H9 (cell line): Measurements from ENCODE around the gene MAPK12. TPM values are rescaled to one million over a fixed set of nuclear protein-coding genes. Genes with fewer than 3 reads are reported as not detected.

Source experiments
- DNase-seq: peaks from one replicate; pipeline ENCODE4 v3.0.0-alpha.2; 2017
- H2AFZ ChIP-seq: one replicate; pipeline ENCODE4 v1.6.1; 2013; ENCODE audit warnings: mild to moderate bottlenecking, low read length, control low read depth, moderate library complexity
- H2AK5ac ChIP-seq: 2 replicates; pipeline ENCODE4 v1.6.1; 2013; ENCODE audit warnings: low read length, control low read depth, mixed read lengths; ENCODE audit not compliant: insufficient read length
- H2BK120ac ChIP-seq: one replicate; pipeline ENCODE4 v1.6.1; 2013; ENCODE audit warnings: low read depth, mild to moderate bottlenecking, low read length, control low read depth, inconsistent platforms; ENCODE audit not compliant: poor library complexity, severe bottlenecking
- H2BK12ac ChIP-seq: 2 replicates; pipeline ENCODE4 v1.6.1; 2013; ENCODE audit warnings: low read length, control low read depth, mixed read lengths, low read depth; ENCODE audit not compliant: insufficient read length
- H2BK15ac ChIP-seq: 2 replicates; pipeline ENCODE4 v1.6.1; 2013; ENCODE audit warnings: low read depth, low read length, control low read depth
- H2BK20ac ChIP-seq: one replicate; pipeline ENCODE4 v1.6.1; 2013; ENCODE audit warnings: low read depth, mild to moderate bottlenecking, low read length, control low read depth, inconsistent platforms; ENCODE audit not compliant: poor library complexity, severe bottlenecking
- H2BK5ac ChIP-seq: 2 replicates; pipeline ENCODE4 v1.6.1; 2013; ENCODE audit warnings: low read length, control low read depth, mixed read lengths; ENCODE audit not compliant: insufficient read length
- H3K14ac ChIP-seq: 2 replicates; pipeline ENCODE4 v1.6.1; 2013; ENCODE audit warnings: low read length, control low read depth; ENCODE audit not compliant: insufficient read depth
- H3K18ac ChIP-seq: 2 replicates; pipeline ENCODE4 v1.6.1; 2013; ENCODE audit warnings: low read depth, mild to moderate bottlenecking, mixed read lengths, low read length, control low read depth; ENCODE audit not compliant: insufficient read length
- H3K23ac ChIP-seq: 2 replicates; pipeline ENCODE4 v1.6.1; 2013; ENCODE audit warnings: low read length, control low read depth, mixed read lengths, low read depth; ENCODE audit not compliant: insufficient read length
- H3K23me2 ChIP-seq: 2 replicates; pipeline ENCODE4 v1.6.1; 2013; ENCODE audit warnings: low read depth, mild to moderate bottlenecking, mixed read lengths, low read length, control low read depth; ENCODE audit not compliant: insufficient read length, poor library complexity, severe bottlenecking
- H3K27ac ChIP-seq: 2 replicates; pipeline ENCODE4 v1.5.1; 2013; ENCODE audit warnings: low read length, control low read depth, mixed read lengths, low read depth; ENCODE audit not compliant: insufficient read length
- H3K27me3 ChIP-seq: 2 replicates; pipeline ENCODE4 v1.6.1; 2013; ENCODE audit warnings: low read length, control low read depth, inconsistent platforms; ENCODE audit not compliant: insufficient read depth
- H3K4ac ChIP-seq: 2 replicates; pipeline ENCODE4 v1.6.1; 2013; ENCODE audit warnings: low read depth, mild to moderate bottlenecking, control low read depth, inconsistent platforms, low read length, moderate library complexity
- H3K4me1 ChIP-seq: 2 replicates; pipeline ENCODE4 v1.6.1; 2013; ENCODE audit warnings: low read length, control low read depth, inconsistent platforms; ENCODE audit not compliant: insufficient read depth
- H3K4me2 ChIP-seq: 2 replicates; pipeline ENCODE4 v1.6.1; 2013; ENCODE audit warnings: low read length, control low read depth, mixed read lengths; ENCODE audit not compliant: insufficient read length, insufficient read depth
- H3K56ac ChIP-seq: 2 replicates; pipeline ENCODE4 v1.6.1; 2013; ENCODE audit warnings: low read depth, mild to moderate bottlenecking, mixed read lengths, low read length, control low read depth; ENCODE audit not compliant: insufficient read length
- H3K79me1 ChIP-seq: 2 replicates; pipeline ENCODE4 v1.6.1; 2013; ENCODE audit warnings: low read depth, mild to moderate bottlenecking, moderate library complexity, low read length, control low read depth, inconsistent platforms; ENCODE audit not compliant: insufficient read depth, poor library complexity, severe bottlenecking
- H3K79me2 ChIP-seq: 2 replicates; pipeline ENCODE4 v1.6.1; 2013; ENCODE audit warnings: low read length, control low read depth, inconsistent platforms; ENCODE audit not compliant: insufficient read depth
- H3K9ac ChIP-seq: 2 replicates; pipeline ENCODE4 v1.6.1; 2013; ENCODE audit warnings: low read length, control low read depth, mixed read lengths; ENCODE audit not compliant: insufficient read length; ENCODE audit errors: extremely low read depth
- H3K9me3 ChIP-seq: one replicate; pipeline ENCODE4 v1.6.1; 2013; ENCODE audit warnings: low read depth, low read length, inconsistent platforms; ENCODE audit not compliant: control insufficient read depth
- H3T11ph ChIP-seq: one replicate; pipeline ENCODE4 v1.6.1; 2013; ENCODE audit warnings: mild to moderate bottlenecking, low read length, control low read depth, inconsistent platforms
- H4K20me1 ChIP-seq: one replicate; pipeline ENCODE4 v1.6.1; 2013; ENCODE audit not compliant: control insufficient read depth, insufficient read length, insufficient read depth
- H4K5ac ChIP-seq: 2 replicates; pipeline ENCODE4 v1.6.1; 2013; ENCODE audit warnings: low read depth, mild to moderate bottlenecking, mixed read lengths, low read length, control low read depth; ENCODE audit not compliant: insufficient read length
- H4K8ac ChIP-seq: replicated peaks from 2 replicates; pipeline ENCODE4 v1.6.1; 2013; ENCODE audit warnings: low read length, control low read depth, mixed read lengths, low read depth; ENCODE audit not compliant: insufficient read length
- H4K91ac ChIP-seq: 2 replicates; pipeline ENCODE4 v1.6.1; 2013; ENCODE audit warnings: low read depth, mild to moderate bottlenecking, moderate library complexity, mixed read lengths, low read length, control low read depth; ENCODE audit not compliant: insufficient read length
- H3K27ac Mint-ChIP-seq, 3 experiments: 2 replicates in 2 of 3; 3 replicates in 1 of 3; pipeline ENCODE4 v1.8.0; 2020 to 2021; ENCODE audit warnings: mixed read lengths in 3 of 3, mild to moderate bottlenecking in 1 of 3, moderate library complexity in 1 of 3
- H3K27me3 Mint-ChIP-seq: 2 replicates; pipeline ENCODE4 v1.8.0; 2021; ENCODE audit warnings: low read depth, mild to moderate bottlenecking, moderate library complexity, mixed read lengths
- H3K36me3 Mint-ChIP-seq, 3 experiments: 2 replicates in 2 of 3; 3 replicates in 1 of 3; pipeline ENCODE4 v1.8.0; 2020 to 2021; ENCODE audit warnings: low read depth in 3 of 3, mixed read lengths in 3 of 3; ENCODE audit not compliant: insufficient read depth in 1 of 3
- H3K4me1 Mint-ChIP-seq, 2 experiments: 2 replicates each; pipeline ENCODE4 v1.8.0; 2020; ENCODE audit warnings: mixed read lengths in 2 of 2
- H3K4me3 Mint-ChIP-seq, 2 experiments: 2 replicates in 1 of 2; 3 replicates in 1 of 2; pipeline ENCODE4 v1.8.0; 2020 to 2021; ENCODE audit warnings: mild to moderate bottlenecking in 2 of 2, mixed read lengths in 2 of 2, moderate library complexity in 1 of 2
- H3K9me3 Mint-ChIP-seq, 2 experiments: 2 replicates in 1 of 2; 3 replicates in 1 of 2; pipeline ENCODE4 v1.8.0; 2020; ENCODE audit warnings: mild to moderate bottlenecking in 2 of 2, mixed read lengths in 2 of 2, moderate library complexity in 1 of 2
- WGBS: extraction: QIAGEN DNeasy Blood & Tissue Kit; methylation state at CpG from one replicate; pipeline ENCODE4 v1.1.7; 2013; ENCODE audit warnings: missing lambda C conversion rate, low lambda C conversion rate, mixed read lengths; ENCODE audit not compliant: insufficient read length; ENCODE audit errors: extremely low coverage; 5-methylcytosine and 5-hydroxymethylcytosine counted together
- total RNA-seq: library from RNA; stranded (reverse); gene quantifications from 2 replicates; pipeline ENCODE4 v1.2.1, GENCODE V29; 2021
- TF ChIP-seq, protein P1 (sequence below): fragments of 200-600 bp; sonication (generic); conservative IDR thresholded peaks from 3 replicates; pipeline ENCODE4 v1.8.0; 2021; ENCODE audit warnings: antibody characterized with exemption, mild to moderate bottlenecking

Gene MAPK12
- total RNA-seq, 1 experiment from 2014 or later = 31.3 TPM

GRCh38 chr22:50255607-50256006 lies 5.9 kb downstream of the MAPK12 start:
- Histone ChIP-seq H3K27ac (no peak overlapping the region), H3K9ac (no peak overlapping the region), H4K5ac (no peak overlapping the region), H4K20me1 (no peaks in the 10 kb centered on the region), H3K4ac (no peak overlapping the region), H4K8ac (no peak overlapping the region), H2AK5ac (no peak overlapping the region), H2BK5ac (no peak overlapping the region), H3K23me2 (peaks cover 14% of the 10 kb centered on the region), H3K4me1 (no peaks in the 10 kb centered on the region), H3K9me3 (no peaks in the 10 kb centered on the region), H3K79me2 (no peaks in the 10 kb centered on the region), H3K18ac (no peak overlapping the region), H3T11ph (no peak overlapping the region), H4K91ac (no peak overlapping the region), H3K56ac (no peak overlapping the region), H2BK20ac (no peak overlapping the region), H2AFZ (no peak overlapping the region), H2BK15ac (no peak overlapping the region), H2BK120ac (no peak overlapping the region), H3K14ac (no peak overlapping the region; the same call in 1 of the 2 replicates), H2BK12ac (no peak overlapping the region), H3K27me3 (no peaks in the 10 kb centered on the region), H3K23ac (no peak overlapping the region), H3K79me1 (no peaks in the 10 kb centered on the region), H3K4me2 (no peak overlapping the region)
- H3K27me3 Mint-ChIP-seq = peaks cover 13% of the 10 kb centered on the region
- no peaks in the 10 kb centered on the region; a peak in 1 of 5 replicates for H3K9me3 Mint-ChIP-seq
- TF ChIP-seq, protein P1, sequence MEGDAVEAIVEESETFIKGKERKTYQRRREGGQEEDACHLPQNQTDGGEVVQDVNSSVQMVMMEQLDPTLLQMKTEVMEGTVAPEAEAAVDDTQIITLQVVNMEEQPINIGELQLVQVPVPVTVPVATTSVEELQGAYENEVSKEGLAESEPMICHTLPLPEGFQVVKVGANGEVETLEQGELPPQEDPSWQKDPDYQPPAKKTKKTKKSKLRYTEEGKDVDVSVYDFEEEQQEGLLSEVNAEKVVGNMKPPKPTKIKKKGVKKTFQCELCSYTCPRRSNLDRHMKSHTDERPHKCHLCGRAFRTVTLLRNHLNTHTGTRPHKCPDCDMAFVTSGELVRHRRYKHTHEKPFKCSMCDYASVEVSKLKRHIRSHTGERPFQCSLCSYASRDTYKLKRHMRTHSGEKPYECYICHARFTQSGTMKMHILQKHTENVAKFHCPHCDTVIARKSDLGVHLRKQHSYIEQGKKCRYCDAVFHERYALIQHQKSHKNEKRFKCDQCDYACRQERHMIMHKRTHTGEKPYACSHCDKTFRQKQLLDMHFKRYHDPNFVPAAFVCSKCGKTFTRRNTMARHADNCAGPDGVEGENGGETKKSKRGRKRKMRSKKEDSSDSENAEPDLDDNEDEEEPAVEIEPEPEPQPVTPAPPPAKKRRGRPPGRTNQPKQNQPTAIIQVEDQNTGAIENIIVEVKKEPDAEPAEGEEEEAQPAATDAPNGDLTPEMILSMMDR = no peak
- no peak overlapping the region for H3K4me3 Mint-ChIP-seq
- no CpG with 5 or more reads among the region's 17 CpGs for WGBS
- H3K36me3 Mint-ChIP-seq = peaks cover 0 to 3% (median 0%) of the 10 kb centered on the region in 3 experiments; a peak in 2 of 7 replicates
- DNase-seq = no peak
- H3K4me1 Mint-ChIP-seq = peaks cover 0 to 5% of the 10 kb centered on the region in 2 experiments; a peak in 1 of 4 replicates
- H3K27ac Mint-ChIP-seq = no peak overlapping the region
